Neural crest cell (in vitro differentiated cells): Measurements from ENCODE around the gene FRMD4A. TPM values are rescaled to one million over a fixed set of nuclear protein-coding genes. Genes with fewer than 3 reads are reported as not detected.

Experiments
- DNase-seq: peaks from one replicate; pipeline ENCODE4 v3.0.0; 2021; ENCODE audit warnings: low read depth, mixed read lengths, low spot score
- H3K27ac Mint-ChIP-seq: one replicate; pipeline ENCODE4 v1.8.0; 2021; ENCODE audit warnings: mild to moderate bottlenecking, mixed read lengths; ENCODE audit not compliant: unreplicated experiment
- H3K27me3 Mint-ChIP-seq: 2 replicates; pipeline ENCODE4 v1.8.0; 2021; ENCODE audit warnings: low read depth, mild to moderate bottlenecking, mixed read lengths
- H3K36me3 Mint-ChIP-seq: 2 replicates; pipeline ENCODE4 v1.8.0; 2021; ENCODE audit warnings: low read depth, mild to moderate bottlenecking, mixed read lengths
- H3K4me1 Mint-ChIP-seq: 2 replicates; pipeline ENCODE4 v1.8.0; 2021; ENCODE audit warnings: mixed read lengths
- H3K4me3 Mint-ChIP-seq: one replicate; pipeline ENCODE4 v1.8.0; 2021; ENCODE audit warnings: mild to moderate bottlenecking, mixed read lengths
- H3K9me3 Mint-ChIP-seq: 2 replicates; pipeline ENCODE4 v1.8.0; 2021; ENCODE audit warnings: mixed read lengths
- CTCF ChIP-seq: fragments of 200-600 bp; sonication (generic); conservative IDR thresholded peaks from 2 replicates; pipeline ENCODE4 v1.5.0; 2021; ENCODE audit warnings: antibody characterized with exemption, mild to moderate bottlenecking
- total RNA-seq: library from RNA; stranded (reverse); gene quantifications from 2 replicates; pipeline ENCODE4 v1.2.1, GENCODE V29; 2021

FRMD4A gene
- total RNA-seq, 1 donor from 2014 or later: 65.3 TPM

- no peaks in the 10 kb centered on the region for H3K9me3 Mint-ChIP-seq
- TF ChIP-seq CTCF: no peak
Observed at GRCh38 chr10:14086596-14086995, 244.1 kb downstream of the FRMD4A start.

GRCh38 chr10:14084875-14085274 lies 245.8 kb downstream of the FRMD4A start:
- TF ChIP-seq CTCF: no peak
- Mint-ChIP-seq H3K36me3 (peaks cover 3% of the 10 kb centered on the region), H3K4me1 (peaks cover 11% of the 10 kb centered on the region), H3K4me3 (no peak overlapping the region), H3K9me3 (no peaks in the 10 kb centered on the region), H3K27me3 (no peaks in the 10 kb centered on the region), H3K27ac (no peak overlapping the region)
- no peak for DNase-seq

More at GRCh38 chr10:14086596-14086995, 244.1 kb downstream of the FRMD4A start:
- no peak overlapping the region for H3K27ac Mint-ChIP-seq
- no peak overlapping the region for H3K4me3 Mint-ChIP-seq
- no peaks in the 10 kb centered on the region for H3K36me3 Mint-ChIP-seq
- DNase-seq: no peak
- no peaks in the 10 kb centered on the region for H3K27me3 Mint-ChIP-seq
- H3K4me1 Mint-ChIP-seq: peaks cover 12% of the 10 kb centered on the region

GRCh38 chr10:14080795-14081194 lies 249.9 kb downstream of the FRMD4A start:
- H3K9me3 Mint-ChIP-seq: peaks cover 7% of the 10 kb centered on the region
- no peak for DNase-seq
- H3K4me1 Mint-ChIP-seq: peaks cover 9% of the 10 kb centered on the region
- H3K36me3 Mint-ChIP-seq: peaks cover 9% of the 10 kb centered on the region
- H3K27me3 Mint-ChIP-seq: no peaks in the 10 kb centered on the region
- no peak overlapping the region for H3K4me3 Mint-ChIP-seq
- no peak for TF ChIP-seq CTCF
- no peak overlapping the region for H3K27ac Mint-ChIP-seq

- no peak for DNase-seq
- Mint-ChIP-seq H3K36me3 (peaks cover 15% of the 10 kb centered on the region), H3K9me3 (peaks cover 13% of the 10 kb centered on the region), H3K27ac (no peak overlapping the region), H3K27me3 (no peaks in the 10 kb centered on the region), H3K4me1 (peaks cover 17% of the 10 kb centered on the region), H3K4me3 (no peak overlapping the region)
- TF ChIP-seq CTCF: no peak
Observed at GRCh38 chr10:14077430-14077829, 253.3 kb downstream of the FRMD4A start.

- Mint-ChIP-seq H3K4me3 (no peak overlapping the region), H3K27ac (no peak overlapping the region), H3K9me3 (peaks cover 8% of the 10 kb centered on the region), H3K27me3 (no peaks in the 10 kb centered on the region), H3K36me3 (peaks cover 9% of the 10 kb centered on the region), H3K4me1 (peaks cover 32% of the 10 kb centered on the region)
- no peak for TF ChIP-seq CTCF
- DNase-seq: no peak
Observed at GRCh38 chr10:14074062-14074884, 256.5 kb downstream of the FRMD4A start.
